Cerebellar cortex (tissue), 1 donor: ENCODE measurements around the gene BCR.
"Not testable (repeated sequence)": the region's sequence is repeated elsewhere in the genome, so short reads cannot be mapped to it uniquely, and the experiment has no call there.

Source experiments
- DNase-seq: peaks from one replicate; pipeline ENCODE4 v3.0.0-alpha.2; 2015; ENCODE audit warnings: low spot score

BCR gene

DNA sequence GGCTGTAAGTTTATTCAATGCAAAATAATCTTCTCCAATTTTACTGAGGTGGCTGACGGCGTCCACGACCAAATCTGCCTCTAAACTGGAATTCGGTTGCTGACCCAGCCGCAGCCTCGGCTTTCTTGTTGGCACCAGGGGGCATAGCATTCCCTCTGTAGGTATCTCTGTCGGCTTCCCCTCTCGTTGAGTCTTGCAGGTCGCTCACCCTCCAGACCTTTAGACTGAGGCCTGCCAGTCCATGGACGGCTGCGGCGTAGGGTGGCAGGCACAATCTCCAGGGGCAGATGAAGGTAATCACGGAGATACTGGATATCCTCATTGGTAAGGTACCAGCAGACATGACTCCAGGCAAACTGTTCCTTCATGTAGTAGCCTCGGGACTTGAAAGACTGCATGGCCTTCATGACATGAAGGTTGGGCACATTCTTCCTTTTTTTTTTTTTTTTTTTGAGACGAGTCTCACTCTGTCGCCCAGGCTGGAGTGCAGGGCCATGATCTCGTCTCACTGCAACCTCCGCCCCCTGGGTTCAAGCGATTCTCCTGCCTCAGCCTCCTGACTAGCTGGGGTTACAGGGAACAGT, 142.3 kb downstream of the BCR start:
- DNase-seq, result not testable (repeated sequence)

DNA sequence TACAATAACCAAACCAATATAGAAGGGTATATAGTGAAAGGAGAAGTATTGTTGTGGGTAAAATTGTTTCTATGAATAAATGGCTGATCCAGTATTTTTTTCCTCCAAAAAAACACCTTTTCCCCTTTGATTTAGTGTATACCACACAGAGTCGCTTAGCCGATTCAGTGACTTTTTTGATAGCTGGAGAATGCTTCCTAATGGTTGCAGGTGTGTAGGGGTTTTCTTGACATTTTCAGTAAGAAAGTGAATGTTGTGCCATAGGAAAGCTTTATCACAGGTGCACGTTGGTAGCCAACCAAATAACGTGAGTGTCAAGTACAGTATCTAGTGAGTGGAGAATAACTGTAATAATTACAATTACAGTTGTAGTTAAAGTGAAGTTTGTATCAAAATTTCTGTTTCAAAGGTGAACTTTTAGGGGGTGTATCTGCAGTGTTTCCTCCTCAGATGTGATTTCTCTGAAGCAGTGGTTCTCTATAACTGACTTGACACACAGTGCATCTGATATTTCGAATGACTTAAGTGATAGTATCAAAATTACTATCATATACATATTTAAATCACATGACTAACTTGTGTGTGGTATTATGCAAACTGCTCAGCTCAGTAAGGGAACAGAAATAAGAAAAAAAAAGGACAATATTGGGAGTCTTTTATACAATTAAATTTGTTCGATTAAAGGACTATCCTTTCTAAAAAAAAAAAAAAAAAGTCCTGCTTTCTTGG, 143.8 kb downstream of the BCR start:
- not testable (repeated sequence) for DNase-seq

GRCh38 chr22:23325183-23325582, 144.9 kb downstream of the BCR start:
- no peak for DNase-seq

DNA sequence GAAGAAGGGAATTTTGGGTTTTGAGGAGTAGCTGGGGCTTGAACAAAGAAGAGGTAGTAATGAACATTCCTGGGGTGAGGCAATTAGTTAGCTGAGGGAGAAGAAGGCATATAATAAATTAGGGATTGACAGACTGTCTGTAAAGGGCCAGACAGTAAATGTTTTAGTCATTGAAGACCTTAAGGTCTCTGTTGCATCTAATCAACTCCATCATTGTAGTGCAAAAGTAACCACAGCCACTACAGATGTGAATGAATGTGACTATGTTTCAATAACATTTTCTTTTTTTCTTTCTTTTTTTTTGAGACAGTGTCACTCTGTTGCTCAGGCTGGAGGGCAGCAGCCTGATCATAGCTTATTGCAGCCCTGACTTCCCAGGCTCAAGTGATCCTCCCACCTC, 153.5 kb downstream of the BCR start:
- not testable (repeated sequence) for DNase-seq

- not testable (repeated sequence) for DNase-seq
These were observed 157.4 kb downstream of the BCR start for GRCh38 chr22:23337672-23338071.

GRCh38 chr22:23341942-23342695, 161.8 kb downstream of the BCR start:
- DNase-seq, result not testable (repeated sequence)

DNA sequence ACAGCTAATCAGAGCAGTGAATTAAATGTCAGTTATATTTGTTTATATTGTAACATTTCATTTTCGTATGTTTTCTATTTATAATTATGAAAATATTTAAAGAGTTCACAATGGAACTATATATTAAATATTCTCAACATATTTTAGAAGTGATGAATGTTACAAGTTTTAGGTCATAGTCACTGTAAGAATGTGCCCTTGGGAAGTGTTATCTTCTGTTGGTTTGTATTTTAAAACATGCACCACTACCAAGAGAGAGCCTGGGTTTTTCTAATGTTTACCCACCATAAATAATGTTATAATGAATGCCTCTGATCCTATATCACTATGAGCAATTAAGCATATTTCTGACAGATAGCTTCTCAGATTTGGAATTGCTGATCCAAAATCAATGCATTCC, 171.0 kb downstream of the BCR start:
- DNase-seq, result no peak

GRCh38 chr22:23353004-23353403, 172.7 kb downstream of the BCR start:
- DNase-seq, result no peak

DNA sequence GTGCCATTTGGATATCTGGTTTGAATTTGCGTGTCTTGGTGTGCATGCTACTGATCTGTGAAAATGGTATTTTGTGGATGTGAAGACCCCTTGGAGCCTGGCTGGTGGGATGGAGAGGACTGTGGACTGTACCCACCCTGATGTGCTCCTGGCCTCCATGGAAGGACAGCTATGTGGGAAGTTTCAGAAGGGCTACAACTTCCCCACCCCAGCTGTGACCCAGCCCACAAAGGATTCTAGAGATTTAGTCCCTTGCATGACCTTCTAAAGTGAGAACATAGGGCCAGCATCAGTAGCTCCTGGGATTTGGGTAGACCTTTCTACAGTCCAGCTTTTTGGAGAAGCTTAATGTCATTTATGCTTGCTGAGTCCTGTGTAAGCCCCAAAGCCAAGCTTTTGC, 173.4 kb downstream of the BCR start:
- DNase-seq, result no peak

DNA sequence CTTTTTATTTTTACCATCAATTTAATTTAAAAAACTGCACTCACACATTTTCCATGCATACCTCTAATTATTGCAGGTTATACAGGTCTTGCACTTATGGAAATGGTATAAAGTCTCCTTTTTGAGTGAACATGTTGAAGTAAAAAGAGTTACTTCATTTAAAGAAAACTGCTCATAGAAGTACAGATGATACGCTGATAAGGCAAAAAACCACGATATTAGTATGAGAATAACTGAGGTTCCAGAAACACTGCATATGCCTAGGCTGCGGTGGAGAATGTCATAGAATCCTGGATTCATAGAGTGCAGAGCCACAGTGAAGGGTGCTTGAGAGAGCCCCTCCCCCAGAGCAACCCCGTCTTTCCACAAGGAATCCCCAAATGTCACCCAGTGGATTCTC, 175.8 kb downstream of the BCR start:
- no peak for DNase-seq

- no peak for DNase-seq
These were observed 176.7 kb downstream of the BCR start for GRCh38 chr22:23357053-23357452.

DNA sequence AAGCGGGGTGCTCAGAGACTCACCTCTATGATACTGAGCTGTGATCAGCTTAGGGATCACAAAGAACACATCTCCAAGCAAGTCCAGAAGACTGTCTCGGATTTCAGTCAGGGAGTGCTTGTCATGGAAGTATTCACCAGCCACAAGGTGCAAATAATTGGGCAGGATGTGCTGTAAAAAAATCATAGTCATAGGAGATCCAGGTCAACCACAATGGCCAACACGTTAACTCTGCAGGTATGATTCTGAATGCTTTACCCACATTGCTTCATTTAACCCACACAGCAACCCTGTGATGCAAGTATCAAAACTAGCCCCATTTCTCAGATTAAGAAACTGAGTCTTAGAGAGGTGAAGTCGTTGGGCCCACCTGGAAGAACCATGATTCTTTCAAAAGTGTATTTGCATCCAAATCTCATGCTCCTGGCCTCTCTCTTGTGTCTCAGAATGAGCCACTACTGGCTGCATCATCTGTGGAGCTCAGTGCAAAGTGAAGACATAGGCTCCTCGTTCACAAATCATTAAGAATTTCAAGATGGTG, 179.3 kb downstream of the BCR start:
- no peak for DNase-seq

GRCh38 chr22:23361676-23362075, 181.4 kb downstream of the BCR start:
- no peak for DNase-seq

DNA sequence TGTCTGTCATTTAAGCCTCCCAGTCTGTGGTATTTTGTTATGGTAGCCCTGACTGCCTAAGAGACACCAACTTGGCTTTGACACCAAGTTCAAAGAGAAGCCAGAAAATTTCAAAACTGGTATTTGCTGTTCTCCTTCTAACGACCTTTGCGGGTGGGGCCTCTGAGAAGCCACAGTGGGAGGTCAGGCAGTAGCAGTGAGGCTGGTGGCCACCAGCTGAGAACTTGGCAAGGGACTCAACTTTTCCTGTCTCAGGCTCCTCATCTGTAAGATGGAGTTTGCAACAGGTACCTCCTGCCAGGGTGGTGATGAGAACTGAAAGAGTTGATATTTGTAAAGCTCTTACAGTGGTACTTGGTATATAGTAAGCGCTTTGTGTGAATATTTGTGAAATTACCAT, 183.4 kb downstream of the BCR start:
- no peak for DNase-seq

DNA sequence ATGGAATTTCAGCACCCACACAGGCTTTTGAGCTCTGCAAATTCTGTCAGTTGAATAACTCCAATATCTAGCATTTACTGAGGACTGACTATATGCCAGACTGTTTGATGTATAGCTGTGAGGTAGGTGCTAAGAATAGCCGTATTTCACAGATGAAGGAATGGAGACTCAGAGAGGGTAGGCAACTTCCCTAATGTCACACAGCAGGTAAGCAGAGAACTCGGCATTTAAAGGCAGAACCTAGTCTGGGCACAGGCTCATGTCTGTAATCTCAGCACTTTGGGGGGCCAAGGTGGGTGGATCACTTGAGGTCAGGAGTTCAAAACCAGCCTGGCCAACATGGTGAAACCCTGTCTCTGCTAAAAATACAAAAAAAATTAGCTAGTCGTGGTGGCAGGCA, 184.1 kb downstream of the BCR start:
- DNase-seq, result no peak

- no peak for DNase-seq
These were observed 185.2 kb downstream of the BCR start for GRCh38 chr22:23365524-23365923.

GRCh38 chr22:23365961-23366360, 185.7 kb downstream of the BCR start:
- no peak for DNase-seq

- not testable (repeated sequence) for DNase-seq
These were observed 186.9 kb downstream of the BCR start for GRCh38 chr22:23367196-23367595.
